Stimulated activated CD4-positive, alpha-beta T cell treated with anti-CD3 and anti-CD28 coated beads, Interleukin-4, amount 100 ng/mL, for 4 hours (primary cell): ENCODE measurements around the gene ASIC4.

Experiments
- DNase-seq, 2 experiments: peaks; one replicate each; pipeline ENCODE4 v3.0.0-alpha.2; 2020

Gene ASIC4

GRCh38 chr2:219537657-219538488 is 23.6 kb downstream of the ASIC4 start:
- DNase-seq, result no peak

DNA sequence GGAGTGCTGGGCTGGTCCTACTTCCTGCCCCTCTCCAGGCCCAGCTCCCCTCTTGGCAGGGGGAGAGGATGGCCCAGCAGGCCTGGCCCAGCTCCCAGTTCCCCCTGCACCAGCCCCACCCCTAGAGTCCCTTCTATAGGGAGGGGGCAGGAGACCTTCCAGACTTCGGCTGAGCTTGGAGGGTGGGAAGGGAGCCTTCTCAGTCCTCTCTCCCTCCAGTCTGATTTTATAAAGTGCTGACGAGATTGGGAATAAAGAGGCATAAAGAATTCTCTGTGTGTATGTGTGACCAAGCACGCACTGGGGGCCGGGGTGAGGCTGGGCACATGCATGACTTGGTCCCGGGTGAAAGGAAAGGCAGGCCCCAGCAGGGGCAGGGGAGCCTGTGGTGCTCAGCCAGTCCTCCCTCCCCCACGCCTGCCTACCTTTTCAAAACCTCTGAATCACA is 24.2 kb downstream of the ASIC4 start:
- no peak for DNase-seq

DNA sequence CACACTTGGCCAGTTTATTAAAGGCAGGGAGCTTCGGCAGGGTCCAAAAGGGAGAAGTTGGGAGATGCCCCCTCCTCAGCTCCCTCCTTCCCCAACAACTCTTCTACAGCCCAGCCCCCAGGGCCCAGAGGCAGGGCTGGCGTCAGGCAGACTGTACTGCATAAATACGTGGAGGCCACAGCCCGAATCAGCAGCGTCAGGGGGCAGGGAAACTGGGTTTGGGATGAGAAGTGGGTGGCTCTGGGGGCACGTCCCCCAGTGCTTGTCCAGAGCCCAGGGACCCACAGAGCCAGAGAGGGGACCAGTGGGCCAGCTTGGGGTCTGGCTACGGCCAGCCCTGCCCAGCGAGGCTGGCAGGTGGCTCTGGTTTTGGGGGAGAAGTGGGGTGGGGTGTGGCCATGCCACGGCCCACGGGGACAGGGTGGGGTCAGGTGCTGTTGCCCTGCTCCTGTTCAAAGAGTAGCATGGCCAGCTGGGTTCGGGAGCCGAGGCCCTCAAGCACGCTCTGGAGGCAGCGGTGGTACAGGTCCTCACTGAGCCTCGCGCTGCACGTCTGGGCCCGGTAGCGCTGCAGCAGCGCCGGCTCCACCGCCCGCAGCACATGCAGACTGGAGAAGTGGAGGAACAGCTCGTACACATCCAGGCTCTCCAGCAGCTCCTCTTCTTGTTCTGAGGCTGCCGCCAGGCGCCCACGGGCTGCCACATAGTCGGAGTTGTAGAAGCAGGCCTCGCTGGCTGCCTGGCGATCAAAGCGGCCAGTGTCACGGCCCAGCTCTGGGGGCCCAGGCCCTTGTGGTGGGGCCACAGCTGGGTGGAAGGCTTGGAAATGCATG is 24.9 kb downstream of the ASIC4 start:
- DNase-seq, result no peak

- DNase-seq, result no peak
These were observed 25.8 kb downstream of the ASIC4 start for GRCh38 chr2:219539926-219540678.

DNA sequence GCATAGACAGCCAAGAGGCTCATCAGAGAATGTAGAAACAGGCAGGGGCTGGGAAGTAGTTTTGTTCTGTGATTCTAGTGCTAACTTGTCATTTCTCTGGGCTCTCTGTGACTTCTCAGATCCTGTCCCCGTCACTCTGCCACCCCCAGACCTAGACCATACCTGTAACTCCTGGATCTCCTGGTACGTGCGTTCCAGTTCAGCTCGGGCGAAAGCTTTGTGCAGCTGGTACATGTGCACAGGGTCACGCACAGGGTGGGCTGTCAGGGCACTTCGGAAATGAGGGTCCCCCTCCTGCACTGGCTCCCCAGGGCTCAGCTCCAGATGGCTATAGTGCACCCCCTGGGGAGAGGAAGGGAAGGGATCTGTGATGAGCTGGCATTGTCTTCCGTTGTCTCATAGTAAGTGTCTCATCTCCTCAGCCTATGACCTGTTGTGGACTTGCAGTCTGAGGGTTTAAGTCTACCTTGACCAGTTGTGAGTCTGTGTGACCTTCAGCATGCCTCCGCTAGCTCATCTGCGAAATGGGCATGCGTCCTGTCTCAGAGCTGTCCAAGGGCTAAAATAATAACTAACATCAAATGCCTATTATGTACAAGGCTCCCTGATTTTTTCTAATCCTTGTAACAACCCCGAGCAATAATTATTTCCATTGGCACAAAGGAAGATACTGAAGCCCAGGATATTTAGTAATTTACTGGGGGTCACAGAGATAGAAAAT is 26.7 kb downstream of the ASIC4 start:
- no peak for DNase-seq

DNA sequence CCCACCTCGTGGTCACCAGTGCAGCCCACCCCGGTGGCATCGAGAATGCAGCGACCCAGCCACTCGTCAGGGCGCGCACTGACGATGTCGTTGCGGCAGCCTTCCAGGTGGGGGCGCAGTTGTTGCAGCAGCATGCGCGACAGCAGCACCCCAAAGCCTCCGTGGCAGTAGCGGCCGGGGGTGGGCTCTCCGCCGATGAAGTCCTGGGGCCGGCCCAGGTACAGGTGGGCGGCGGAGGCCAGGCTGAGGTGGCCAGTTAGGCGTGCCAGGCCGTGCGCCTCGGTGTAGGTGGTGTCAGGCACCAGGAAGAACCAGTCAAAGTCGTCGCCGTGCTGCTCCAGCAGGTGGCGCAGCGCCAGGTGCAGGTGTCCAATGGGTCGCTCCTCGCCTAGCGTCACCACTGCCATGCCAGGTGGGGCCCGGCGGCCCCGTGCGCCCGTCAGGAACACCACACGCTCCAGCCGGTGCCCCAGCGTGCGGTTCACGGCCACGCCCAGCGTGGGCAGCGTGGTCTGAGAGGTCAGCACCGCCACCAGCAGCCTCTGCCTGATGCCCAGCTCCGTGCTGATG is 27.4 kb downstream of the ASIC4 start:
- DNase-seq, result peak; percentile 84

GRCh38 chr2:219542931-219543595 is 28.8 kb downstream of the ASIC4 start:
- DNase-seq, result no peak

GRCh38 chr2:219543596-219544358 is 29.5 kb downstream of the ASIC4 start, which contains the start of the genes CHPF and TMEM198:
TSS of gene CHPF (minus strand) at chr2:219543809. CDS start at chr2:219543538, 271 bp downstream.
TSS of gene TMEM198 (plus strand) at chr2:219544028. CDS start at chr2:219544728, 700 bp downstream.
- peak; percentile 91 for DNase-seq

- DNase-seq, result no peak
These were observed 30.3 kb downstream of the ASIC4 start for GRCh38 chr2:219544567-219544966.

DNA sequence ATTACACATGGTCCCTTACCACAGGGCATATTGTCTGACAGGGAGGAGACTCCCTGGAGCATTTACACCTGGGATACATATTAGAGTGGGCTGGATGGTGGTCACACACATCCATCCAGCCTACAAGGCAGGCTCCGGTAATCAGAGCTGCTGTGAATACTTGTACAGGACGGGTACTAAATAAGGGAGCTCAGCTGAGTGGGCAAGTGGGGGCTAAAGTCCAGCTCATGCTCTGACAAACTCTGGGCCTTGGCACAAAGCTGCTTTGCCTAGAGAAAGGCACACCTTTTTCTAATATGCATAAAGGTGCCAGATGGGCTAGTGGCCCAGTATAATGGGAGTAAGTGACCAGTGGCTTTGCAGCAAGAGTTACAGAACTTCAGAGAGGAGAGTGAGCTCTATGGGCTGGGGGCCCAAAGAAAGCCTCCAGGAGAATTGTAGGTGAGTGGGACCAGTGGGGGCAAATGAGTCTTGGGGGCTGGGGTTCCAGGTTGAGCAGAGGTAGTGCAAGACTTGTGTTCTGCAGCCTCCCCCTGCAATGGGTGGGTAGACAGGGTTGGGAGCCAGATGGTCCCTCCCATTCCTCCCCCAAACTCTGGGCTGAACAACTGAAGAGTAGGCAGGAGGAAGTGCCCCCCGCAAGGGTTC is 31.1 kb downstream of the ASIC4 start:
- no peak for DNase-seq

GRCh38 chr2:219545943-219546352 is 31.7 kb downstream of the ASIC4 start:
- no peak for DNase-seq

- DNase-seq, result no peak
These were observed 33.3 kb downstream of the ASIC4 start for GRCh38 chr2:219547621-219548020.

GRCh38 chr2:219548990-219549389 is 34.7 kb downstream of the ASIC4 start:
- DNase-seq, result no peak

DNA sequence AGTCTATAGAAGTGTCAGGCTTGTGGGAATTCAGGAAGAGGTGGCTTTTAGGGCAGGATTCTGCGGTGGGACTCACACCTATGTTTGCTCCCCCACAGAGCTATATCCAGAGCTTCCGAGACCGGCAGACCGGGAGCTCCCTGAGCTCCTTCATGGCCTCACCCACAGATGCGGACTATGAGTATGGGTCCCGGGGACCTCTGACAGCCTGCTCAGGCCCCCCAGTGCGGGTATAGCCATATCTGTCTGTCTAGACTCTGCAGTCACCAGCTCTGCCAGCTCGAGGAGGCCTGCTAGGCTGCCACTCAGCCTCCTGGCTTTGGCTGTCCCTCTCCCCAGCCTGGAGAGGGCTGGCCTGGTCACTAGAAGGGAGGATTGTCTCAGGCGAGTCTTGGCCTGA is 35.3 kb downstream of the ASIC4 start:
- no peak for DNase-seq

DNA sequence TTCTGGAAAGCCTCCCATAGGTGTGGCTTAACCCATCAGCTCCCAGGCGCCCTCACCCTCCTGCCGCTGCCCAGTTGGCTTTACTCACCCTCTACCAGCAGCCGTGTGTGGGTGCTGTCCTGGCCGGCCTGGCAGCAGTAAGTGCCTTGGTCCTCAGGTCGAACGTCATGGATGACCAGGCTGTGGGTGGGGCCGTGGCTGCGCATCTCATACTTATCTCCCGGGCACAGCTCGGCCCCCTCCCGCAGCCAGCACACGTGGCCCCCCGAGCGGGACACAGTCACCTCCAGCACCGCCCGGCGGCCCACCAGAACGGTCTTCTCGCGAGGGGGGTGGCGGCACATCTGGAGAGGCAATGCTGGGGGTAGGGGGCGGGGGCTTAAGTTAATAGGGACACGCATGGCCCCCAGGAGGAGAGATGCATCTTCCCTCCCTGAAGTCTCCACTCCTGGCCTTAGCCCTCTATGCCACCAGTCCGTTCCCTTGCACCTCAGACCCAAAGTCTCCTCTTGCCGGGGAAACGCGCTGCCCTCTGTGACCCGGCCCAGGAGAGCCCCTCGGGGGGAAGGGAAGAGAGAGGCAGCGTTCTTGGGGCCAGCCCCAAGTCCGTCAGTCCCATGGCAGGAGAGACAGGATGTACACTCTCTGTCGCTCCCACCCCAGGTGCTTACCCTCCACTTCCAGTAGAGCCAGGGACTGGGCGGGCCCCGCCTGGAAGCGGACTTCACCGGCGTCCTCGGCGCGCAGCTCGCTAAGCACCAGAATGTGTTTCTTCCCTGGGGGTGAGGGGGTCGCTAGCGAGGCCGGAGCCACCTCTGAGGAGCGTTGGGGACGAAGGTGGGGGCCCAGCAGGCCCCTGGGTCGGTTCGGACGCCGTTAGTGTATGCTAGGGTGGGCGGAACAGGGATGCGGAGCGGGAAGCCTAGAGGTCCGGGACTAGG is 37.4 kb downstream of the ASIC4 start:
- no peak for DNase-seq

- peak; percentile 73 to 81 for DNase-seq
These were observed 38.3 kb downstream of the ASIC4 start for GRCh38 chr2:219552382-219553167.

GRCh38 chr2:219553168-219553417 is 38.8 kb downstream of the ASIC4 start:
- no peak for DNase-seq

DNA sequence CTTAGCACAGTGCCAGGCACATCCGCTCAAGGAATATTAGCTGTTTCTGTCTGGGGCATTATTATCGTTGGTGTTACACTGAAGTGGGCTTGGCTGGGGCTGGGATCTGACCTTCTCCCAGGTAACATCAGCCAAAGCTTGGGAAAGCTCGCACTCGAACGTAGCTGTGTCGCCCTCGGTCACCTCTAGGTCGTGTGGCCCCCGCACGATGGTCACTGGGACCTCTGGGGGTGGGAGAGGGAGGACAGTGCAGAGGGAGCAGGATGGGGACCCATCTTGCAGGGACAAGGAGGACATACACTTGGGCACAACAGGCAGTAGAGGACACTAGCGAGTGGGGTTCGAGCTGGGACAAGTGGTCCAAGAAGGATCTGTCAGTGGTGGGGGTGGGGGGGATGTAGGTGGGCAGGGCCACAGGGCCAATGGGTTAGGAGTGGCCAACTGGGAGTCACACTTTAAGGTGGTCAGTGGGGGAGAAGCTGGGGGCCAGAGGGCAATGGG is 39.2 kb downstream of the ASIC4 start:
- DNase-seq, result no peak
